ENCODE measurements around the gene GSG1L.

Gene GSG1L

DNA sequence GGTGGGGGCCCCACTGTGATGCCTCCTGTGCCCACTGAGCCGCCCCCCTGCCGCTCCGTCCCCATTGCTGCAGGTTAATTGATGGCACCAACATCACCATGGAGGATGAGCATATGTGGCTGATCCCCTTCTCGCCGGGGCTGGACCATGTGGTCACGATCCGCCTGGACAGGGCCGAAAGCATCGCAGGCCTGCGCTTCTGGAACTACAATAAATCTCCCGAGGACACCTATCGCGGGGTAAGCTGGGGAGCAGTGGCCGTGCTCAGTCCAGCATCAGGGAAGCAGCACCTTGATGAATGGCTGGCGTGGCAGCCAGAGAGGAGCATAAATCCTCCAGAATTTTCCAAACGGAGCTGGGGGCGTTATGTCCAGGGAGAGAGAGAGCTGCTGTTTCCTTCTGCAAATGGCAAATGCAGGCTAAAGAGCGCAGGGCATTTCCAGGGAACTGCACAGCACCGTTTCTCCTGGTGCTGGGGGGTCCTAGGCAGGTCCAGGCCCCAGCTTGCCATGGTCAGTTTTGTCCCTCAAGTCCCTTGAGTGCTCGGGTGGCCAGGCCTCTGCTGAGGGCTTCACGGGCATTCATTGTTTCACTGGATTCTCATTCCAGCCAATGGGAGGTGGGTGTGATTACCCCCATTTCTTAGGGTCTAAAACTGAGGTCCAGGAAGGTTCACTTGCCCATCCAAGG, 297.1 kb downstream of the GSG1L start:
- no peak for DNase-seq

DNA sequence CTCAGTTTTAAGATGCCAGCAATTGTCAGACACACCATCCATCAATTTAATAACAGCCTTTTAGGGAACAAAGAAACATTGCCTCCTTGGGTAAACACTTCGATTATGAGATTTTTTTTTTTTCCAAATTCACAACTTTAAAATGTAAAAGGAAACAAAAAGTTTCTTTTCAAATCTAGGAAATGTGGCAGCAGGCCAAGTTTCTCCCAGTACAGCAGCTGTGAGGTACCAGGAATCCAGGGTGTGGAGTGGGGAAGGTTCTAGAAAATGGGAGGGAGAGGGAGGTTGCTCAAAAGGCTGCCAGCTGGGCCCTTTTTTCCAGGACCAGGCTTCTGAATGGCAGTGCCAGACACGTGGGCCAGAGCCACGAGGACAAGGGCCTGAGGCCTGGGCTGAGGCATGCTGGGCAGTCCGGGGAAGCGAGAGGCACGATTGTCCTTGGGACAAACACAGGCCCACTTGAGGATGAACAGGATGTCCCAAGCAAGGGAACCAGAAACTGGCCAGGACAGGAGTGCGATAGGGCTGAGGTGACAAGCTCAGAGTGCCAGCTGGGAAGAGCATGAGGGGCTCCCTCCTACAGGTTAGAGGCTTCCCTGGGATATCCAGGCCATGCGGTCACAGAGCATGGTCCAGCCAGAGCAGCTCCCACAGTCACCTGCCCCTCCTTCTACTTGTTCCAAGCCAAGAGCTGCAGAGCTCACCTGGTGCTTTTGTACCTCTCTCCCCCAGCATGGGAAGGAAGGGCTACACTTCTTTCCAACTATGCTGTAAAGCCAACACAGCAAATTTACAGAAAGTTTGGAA, 298.4 kb downstream of the GSG1L start:
- no peak for DNase-seq

DNA sequence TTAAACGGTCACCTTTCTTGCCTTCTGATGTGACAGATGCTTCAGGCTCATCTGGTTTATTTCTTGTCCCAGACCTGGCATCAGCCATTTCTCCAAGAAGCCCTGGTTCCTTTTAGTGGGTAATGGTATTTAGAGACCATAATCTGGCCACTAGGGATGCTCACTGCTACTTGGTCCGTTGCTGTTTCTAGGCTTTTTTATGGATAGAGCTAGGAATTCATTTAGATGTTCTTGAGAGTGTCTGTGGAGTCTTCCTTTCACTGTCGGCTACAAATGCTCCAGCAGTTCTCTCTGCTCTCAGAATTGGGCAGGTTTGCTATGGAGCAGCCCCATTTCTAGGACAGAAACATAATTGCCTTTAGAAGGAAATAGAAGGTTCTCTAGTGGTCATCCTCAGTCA, 299.1 kb downstream of the GSG1L start:
- DNase-seq, result no peak

DNA sequence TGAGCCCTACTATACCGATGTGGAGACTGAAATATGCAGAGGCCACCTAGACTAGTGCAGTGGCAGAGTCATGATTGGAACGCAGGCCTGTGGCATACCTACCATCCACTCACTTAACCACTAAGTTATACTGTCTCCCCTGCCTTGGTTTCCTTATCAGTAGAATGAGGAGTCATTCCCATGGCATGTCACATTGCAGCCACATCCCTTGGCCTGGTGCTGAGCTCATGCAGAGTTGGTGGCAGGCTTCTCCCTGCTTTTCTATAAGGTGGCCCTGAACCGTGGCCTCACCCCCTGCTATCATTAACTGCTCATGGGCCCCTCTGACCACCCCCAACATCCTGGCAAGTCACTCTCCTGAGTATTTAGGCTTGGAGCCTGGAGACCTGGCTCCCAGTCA, 301.1 kb downstream of the GSG1L start:
- DNase-seq, result no peak

DNA sequence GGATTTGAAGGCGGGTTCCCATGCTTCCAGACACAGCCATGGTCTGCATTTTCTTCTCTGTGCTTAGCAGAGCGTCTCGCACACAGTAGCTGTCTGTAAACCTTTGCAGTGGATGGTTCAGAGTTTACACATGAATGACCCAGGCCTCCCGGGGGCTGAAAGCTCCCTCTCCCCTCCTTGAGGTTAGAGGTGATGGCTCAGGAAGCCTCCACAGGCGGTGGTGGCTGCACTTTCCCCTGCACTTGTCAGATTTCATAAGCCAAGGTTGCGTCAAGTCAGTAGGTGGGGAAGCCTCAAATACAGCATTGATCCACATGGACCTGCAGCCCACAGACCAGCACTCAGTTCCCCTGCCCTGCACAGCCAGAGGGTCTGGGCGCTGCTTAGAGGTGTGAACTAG, 301.7 kb downstream of the GSG1L start:
- no peak for DNase-seq

DNA sequence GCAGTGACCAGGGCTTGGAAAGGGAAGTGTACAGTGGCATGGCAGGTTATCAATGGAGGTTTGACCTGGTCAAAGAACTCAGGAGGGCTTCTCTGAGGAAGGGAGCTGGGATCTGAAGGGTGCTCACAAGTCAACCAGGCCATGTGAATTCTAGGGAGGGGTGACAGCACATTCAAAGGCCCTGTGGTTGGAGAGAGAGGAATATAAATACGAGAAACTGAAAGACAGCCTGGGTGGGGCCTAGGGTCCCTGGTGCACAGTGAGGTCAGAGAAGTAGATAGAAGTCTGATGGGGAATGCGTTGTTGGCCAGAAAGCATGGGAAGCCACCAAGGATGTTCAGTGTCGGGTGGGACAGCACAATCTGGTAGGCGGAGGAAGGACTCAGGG, 302.7 kb downstream of the GSG1L start:
- no peak for DNase-seq

DNA sequence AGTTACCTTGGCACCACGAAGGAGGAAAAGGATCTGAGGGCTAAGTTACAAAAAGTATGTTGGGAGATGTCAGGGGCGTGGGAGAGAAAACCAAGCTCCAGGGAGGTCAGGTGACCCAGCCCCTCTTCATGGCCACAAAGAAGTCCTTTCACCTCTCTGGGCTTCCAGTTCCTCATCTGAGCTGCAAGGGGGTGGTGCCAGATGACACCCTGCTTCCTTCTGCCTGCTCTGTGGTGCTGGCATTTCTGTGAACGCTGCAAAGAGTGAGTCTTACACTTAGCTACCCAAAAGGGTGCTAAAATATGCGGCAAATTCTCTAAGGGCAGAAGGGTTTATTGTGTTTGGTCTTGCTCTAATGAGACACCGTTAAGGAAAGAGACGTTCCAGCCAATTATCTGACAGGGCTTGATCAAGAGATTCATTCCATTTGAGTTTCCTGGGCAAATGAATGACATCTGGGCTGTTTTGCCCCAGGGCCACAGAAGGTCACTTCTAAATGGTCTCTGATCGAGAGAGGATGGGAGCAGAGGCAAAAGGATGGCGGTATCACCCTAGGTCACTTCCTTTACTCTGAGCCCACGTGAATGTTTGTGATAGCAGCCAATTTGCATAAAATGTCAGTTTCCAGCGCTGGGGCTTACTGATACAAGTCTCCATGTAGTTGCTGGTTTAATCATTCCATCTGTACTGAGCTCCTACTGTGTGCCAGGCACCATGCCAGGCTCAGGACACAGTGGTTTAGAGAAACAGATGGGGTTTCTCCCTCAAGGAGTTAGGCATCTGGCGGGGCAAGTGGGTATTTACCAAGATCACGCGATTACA, 303.3 kb downstream of the GSG1L start:
- no peak for DNase-seq

DNA sequence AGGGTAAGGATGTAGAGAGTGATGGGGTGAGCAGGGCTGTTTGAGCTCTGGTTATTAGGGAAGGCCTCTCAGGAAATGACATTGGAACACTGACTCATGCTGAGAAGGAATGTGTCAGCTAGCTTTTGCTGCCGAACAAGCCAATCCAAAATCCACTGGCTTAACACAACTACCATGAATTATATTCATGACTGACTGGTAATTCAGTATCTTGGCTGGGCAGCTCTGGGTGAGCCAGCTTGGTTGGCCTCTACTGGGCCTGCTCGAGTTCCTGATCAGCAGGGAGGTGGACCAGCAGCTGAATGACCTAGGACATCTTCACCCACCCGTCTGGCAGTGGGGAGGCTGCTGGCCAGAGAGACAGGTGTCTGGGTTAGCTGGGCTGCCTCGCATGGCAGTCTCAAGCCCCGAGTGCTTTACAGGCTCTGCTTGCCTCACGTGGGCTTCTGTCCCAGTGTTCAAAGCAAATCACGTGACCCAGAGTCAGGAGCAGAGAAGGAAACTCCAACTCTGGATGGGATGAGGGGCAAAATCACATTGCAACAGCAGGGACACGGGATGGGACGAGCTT, 304.1 kb downstream of the GSG1L start:
- no peak for DNase-seq

DNA sequence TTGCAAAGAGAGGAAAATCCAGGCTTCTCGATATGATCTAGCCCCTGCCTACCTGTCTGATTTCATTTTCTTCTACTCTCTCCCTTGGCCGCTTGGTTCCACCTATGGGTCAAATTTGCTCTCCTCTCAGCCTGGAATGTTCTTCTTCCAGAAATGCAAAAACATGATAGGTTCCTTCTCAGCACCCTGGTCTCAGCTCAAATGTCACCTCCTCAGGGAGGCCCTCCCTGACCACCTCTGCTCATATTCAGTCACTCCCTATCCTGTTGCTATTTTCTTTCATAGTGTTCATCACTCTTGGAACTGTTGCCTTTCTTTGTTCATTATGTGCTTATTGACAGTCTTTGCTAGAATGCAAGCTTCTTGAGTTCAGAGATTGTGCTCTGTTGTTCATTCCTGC, 305.0 kb downstream of the GSG1L start:
- no peak for DNase-seq

DNA sequence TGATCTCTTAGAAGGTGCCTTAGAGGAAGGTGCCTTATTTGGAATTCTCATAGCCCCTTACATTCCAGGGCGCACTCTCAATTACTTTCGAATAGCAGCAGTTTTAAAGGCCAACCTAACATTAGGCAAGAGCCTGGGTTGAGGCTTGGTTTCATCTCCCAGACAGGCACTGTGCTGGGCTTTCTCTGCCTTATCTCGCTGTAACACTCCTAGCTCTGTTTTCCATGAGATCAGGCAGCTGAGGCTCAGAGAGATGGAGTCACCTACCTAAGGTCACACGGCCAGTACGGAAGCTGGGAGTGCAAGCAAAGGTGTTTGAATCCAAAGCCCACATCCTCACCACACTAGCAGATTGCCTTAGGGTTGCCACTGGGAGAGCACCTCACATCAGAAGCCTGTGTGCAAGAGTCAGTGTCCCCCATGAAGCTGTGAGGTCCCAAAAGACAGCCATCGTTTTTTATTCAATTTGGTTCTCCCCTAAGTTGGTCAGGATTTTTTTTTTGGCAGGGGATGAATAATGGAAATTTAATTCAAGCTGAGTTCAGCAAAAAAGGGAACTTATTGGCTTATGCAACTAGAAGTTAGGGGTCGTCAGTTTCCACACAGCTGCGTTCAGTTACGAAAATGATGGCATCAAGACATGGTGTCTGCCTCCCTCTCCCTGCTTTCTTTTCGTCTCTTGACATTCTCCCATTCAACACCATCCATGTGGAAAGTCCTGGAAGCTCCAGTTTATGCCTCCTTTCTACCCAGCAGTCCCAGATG, 307.1 kb downstream of the GSG1L start:
- no peak for DNase-seq

DNA sequence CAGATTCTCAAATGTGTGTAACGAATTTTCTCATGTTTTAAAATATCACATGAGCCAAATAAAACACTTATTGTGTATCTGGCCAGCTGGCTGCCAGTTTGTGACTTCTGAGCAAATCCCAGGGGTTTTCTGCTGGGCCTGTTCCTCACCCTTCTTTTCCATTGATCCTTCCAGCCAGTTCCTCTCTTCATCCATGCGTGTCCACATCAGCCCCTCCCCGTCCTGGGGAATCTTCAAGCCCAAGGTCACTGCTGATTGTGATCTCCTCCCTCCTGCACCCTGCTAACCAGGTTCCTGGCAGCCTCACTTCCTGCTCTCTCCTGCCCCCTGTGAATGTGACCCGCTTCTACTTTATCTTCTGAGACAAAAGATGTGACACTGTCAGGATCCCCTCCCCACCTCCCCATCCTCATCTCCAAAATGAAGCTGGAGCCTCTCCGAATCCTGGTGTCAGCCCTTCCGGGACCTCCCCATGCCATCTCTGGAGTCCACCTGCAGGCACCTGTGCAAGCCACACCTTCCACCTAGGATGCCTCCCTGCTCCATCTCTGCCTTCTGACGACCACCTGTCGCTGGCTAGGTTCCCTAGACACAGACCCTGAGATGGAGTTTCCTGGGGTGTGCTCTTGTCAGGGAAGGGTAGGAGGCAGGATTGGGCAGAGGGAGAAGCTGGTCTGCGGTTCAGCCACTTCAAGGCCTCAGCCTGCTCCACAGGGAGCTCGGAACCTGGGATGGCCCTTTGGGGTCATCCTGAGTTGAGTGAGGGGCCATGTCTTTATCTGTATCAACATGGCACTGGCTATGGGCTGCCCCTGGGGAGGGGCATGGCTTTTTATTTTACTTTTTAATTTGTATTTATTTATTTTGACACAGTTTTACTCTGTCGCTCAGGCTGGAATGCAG, 308.5 kb downstream of the GSG1L start:
- DNase-seq, result no peak

DNA sequence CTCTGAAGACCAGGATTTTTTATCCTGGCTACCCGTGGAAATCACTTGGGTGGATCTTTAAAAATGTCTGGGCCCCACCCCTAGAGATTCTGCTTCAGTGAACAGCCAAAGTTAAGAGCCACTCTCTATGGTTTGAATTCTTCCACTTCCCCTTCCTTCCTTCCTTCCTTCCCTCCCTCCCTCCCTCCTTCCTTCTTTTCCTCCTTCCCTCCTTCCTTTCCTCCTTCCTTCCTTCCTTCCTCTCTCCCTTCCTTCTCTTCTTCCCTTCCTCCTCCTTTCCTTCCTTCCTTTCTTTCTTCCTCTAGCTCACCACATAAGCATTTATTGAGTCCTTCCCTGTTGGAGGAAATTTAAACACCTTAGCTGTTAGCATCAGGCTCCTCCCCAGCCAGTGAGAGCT, 310.0 kb downstream of the GSG1L start:
- DNase-seq, result no peak

DNA sequence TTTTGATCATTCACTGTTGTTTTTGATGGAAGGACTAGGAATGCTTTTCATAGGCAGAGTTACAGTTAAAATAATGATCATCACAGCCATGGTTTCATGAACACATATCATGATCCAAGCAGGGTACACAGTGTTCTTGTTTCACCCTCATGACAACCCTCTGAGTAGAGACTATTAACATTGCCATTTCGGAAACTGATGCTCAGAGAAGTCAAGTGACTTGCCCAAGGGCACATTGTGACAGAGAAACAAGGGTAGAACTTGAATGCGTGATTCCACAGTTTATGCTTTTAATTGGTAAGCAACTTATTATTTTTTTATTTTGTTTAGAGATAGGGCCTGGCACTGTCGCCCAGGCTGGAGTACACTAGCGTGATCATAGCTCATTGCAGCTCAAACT, 311.3 kb downstream of the GSG1L start:
- no peak for DNase-seq

DNA sequence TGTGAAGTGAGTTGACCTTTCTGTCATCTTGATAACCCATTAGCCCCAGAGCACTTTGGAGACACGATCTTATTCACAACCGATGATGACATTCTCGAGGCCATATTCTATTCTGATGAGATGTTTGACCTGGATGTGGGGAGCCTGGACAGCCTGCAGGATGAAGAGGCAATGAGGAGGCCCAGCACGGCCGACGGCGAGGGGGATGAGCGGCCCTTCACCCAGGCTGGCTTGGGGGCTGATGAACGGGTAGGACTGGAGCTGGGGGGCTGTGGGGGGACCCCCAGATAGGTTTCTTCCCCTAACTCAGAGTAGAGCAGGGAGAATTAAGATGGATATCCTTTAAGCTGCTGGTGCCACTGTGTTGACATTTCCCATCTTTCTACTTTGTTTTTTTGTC, 311.8 kb downstream of the GSG1L start:
- no peak for DNase-seq

DNA sequence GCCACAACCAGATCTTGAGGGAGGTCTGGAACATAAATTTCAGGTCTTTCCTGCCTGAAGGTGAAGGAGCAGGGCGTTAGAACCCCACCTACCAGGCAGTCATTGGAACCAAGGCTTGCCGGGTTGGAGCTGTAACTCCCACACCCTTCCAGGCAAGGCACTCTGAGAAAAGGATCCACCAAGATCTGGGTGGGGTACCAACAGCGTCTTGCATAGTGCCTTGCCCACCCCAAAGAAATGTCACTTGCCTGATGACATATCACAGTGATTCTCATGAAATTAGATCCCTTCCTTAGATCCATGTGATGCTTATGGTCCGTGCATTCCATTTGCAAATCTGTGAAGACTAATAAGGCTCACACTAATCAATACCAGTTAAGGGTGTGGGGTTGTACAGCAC, 312.3 kb downstream of the GSG1L start:
- no peak for DNase-seq

DNA sequence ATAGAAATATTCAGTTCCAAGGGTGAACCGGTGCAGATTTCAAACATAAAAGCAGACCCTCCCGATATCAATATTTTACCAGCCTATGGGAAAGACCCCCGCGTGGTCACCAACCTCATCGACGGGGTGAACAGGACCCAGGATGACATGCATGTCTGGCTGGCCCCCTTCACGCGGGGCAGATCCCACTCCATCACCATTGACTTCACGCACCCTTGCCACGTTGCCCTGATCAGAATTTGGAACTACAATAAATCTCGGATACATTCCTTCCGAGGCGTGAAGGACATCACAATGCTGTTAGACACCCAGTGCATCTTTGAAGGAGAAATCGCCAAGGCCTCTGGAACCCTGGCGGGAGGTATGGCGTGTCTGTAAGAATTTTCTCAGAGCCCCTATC, 313.6 kb downstream of the GSG1L start:
- DNase-seq, result no peak

DNA sequence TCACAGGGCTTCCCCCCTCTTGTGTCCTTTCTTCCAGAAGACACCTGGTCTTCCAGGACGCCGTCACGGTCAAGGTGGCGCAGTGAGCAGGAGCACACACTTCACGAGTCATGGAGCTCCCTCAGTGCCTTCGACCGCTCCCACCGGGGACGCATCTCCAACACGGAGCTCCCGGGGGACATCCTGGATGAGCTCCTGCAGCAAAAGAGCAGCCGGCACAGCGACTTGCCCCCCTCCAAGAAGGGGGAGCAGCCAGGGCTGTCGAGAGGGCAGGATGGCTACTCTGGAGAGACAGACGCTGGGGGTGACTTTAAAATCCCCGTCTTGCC, 314.0 kb downstream of the GSG1L start:
- no peak for DNase-seq

DNA sequence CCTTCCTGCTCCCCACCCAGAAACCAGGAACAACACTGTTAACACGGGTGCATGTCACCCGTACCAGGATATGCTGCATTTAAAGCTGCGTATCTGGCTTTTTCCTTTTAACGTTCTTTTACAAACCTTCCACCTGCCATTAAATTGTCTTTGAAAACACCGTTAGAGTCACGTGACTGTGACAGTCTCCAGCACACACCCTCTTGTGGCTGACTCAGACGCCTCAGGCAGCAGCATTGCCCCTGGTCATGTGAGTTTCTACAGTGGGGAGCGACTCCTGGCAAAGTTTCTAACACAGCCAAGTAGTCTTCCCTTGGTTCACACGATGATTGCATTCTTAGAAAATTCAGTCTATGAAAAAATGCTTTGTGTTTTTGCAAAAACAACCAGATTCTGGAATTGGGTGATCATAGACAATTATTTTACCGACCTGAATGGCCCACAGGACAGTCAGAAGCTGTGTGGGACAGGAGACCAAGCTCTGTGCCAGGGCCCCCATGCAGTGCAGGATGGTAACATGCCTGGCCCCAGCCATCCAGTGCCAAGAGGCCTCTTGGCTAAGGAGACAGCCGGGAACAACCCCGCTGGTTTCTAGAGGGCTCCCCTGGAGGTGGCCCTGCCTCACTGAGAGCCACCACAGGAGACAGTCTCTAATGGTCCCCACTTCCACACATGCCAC, 314.5 kb downstream of the GSG1L start:
- DNase-seq, result peak; percentile 11

DNA sequence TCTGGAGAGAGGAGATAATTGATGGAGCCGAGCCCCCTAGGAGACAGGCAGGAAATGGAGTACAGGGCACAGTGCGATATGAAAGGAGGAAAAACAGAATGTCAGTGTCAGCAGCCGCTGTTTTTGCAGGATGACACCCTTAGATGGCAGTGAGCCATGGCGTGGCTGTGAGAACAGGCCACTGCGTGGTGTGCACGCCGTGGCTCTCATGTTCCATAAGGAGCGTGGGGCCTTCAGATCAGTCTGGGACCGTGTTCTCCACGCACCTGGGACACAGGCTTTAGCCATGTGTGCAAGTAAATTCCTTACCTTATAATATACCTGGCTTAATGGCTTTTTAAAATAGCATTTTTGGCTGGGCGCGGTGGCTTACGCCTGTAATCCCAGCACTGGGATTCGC, 315.6 kb downstream of the GSG1L start:
- no peak for DNase-seq

DNA sequence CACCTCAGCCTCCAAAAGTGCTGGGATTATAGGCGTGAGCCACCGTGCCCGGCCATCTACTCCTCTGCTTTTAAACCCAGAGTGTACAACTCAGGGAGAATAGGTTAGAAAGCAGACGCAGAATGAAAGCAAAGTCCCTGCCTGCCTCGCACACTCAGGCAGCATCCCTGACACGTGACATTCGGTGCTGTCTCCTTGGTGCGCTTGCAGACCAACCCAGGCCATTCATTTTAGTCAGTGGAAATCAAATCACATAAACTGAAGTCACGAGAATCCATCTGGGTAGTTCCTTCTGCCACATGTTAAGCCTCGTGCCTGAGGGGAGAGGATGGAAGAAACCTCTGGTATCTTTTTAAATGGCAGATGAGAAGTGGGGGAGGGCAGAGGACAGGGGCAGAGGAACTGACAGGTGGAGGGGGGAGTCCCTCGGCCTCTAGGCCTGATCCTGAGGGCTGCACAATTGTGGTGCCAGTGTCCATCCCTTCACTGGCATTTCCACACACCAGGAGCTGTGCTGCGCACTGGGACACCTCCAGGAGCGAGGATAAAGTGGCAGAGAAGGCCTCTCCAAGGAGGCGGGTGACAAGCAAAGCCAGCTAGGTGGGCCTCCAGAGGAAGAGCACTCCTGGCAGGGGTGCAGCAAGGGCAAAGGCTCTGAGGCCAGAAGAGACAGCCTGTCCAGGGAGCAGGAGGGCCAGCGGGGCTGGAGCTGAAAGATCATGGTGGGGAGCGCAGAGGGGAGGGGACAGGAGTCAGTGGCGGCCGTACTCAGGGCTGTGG, 317.2 kb downstream of the GSG1L start:
- no peak for DNase-seq

Measured in activated naive CD4-positive, alpha-beta T cell treated with Interleukin-2 at 50 U/mL for 16 hours (primary cell).